Measurements from ENCODE around the gene MSTN. TPM values are rescaled to one million over a fixed set of nuclear protein-coding genes. Genes with fewer than 3 reads are reported as not detected.

MSTN gene
- 7.2 TPM for total RNA-seq

GRCh38 chr2:190062601-190063000, at the start of gene MSTN:
MSTN (minus strand) TSS chr2:190062729; CDS start chr2:190062596, 133 bp downstream.

